Ramos (cell line): ENCODE measurements around the gene PMEPA1.

ENCODE experiments used
- in situ Hi-C: fragments of 300-500 bp; cut with MboI; formaldehyde crosslinking; loops from one replicate; pipeline ENCODE4 v1.14.3; 2022; ENCODE audit warnings: low sequenced_read_pairs; ENCODE audit not compliant: unreplicated experiment

PMEPA1 gene

GRCh38 chr20:57680934-57681914, 28.6 kb downstream of the PMEPA1 start:
- in situ Hi-C loops, result loop anchor here (10.0 kb wide), 1 partner anchor 206 kb away; no protein-coding TSS in a partner anchor

GRCh38 chr20:57680131-57680716, 29.6 kb downstream of the PMEPA1 start:
- in situ Hi-C loops, result loop anchor here (10.0 kb wide), 1 partner anchor 205 kb away; no protein-coding TSS in a partner anchor

GRCh38 chr20:57679113-57679512, 30.7 kb downstream of the PMEPA1 start:
- in situ Hi-C loops, result no loop called here

GRCh38 chr20:57678340-57678739, 31.5 kb downstream of the PMEPA1 start:
- in situ Hi-C loops, result no loop called here

- in situ Hi-C loops, result no loop called here
Observed at GRCh38 chr20:57677584-57677982, 32.2 kb downstream of the PMEPA1 start.

- in situ Hi-C loops, result no loop called here
Observed at GRCh38 chr20:57676589-57677583, 32.9 kb downstream of the PMEPA1 start.

- in situ Hi-C loops, result no loop called here
Observed at GRCh38 chr20:57675773-57676172, 34.0 kb downstream of the PMEPA1 start.

- in situ Hi-C loops, result no loop called here
Observed at GRCh38 chr20:57672953-57673575, 36.8 kb downstream of the PMEPA1 start.

GRCh38 chr20:57672164-57672563, 37.7 kb downstream of the PMEPA1 start:
- in situ Hi-C loops, result no loop called here

GRCh38 chr20:57671662-57672061, 38.2 kb downstream of the PMEPA1 start:
- in situ Hi-C loops, result no loop called here

- in situ Hi-C loops, result no loop called here
Observed at GRCh38 chr20:57671072-57671391, 38.8 kb downstream of the PMEPA1 start.

GRCh38 chr20:57670288-57671071, 39.3 kb downstream of the PMEPA1 start:
- in situ Hi-C loops, result no loop called here

GRCh38 chr20:57669632-57670031, 40.2 kb downstream of the PMEPA1 start:
- in situ Hi-C loops, result no loop called here

GRCh38 chr20:57667924-57668782, 41.7 kb downstream of the PMEPA1 start:
- in situ Hi-C loops, result no loop called here

- in situ Hi-C loops, result no loop called here
Observed at GRCh38 chr20:57667388-57667787, 42.4 kb downstream of the PMEPA1 start.

- in situ Hi-C loops, result no loop called here
Observed at GRCh38 chr20:57666834-57667157, 43.0 kb downstream of the PMEPA1 start.

GRCh38 chr20:57666106-57666833, 43.5 kb downstream of the PMEPA1 start:
- in situ Hi-C loops, result no loop called here

GRCh38 chr20:57665589-57665971, 44.2 kb downstream of the PMEPA1 start:
- in situ Hi-C loops, result no loop called here
